Left lung (tissue), 10 donors: ENCODE results near the gene TEX51. TPM values are rescaled to one million over a fixed set of nuclear protein-coding genes. Genes with fewer than 3 reads are reported as not detected.

Experiments
- ATAC-seq: fragments of 200-7000 bp; cut with Tn5 transposase; one replicate; pipeline ENCODE4 v1.9.1; 2020; ENCODE audit warnings: moderate library complexity
- DNase-seq, 4 donors: peaks; one replicate each; pipeline ENCODE4 v3.0.0-alpha.2; 2013 to 2020
- H3K27ac ChIP-seq, 2 donors: fragments of 200-600 bp; sonication (generic) in 1 of 2; one replicate each; pipeline versions ENCODE4 v1.5.0 to v1.8.0; 2020 to 2021
- H3K27me3 ChIP-seq, 2 donors: fragments of 200-600 bp; sonication (generic) in 1 of 2; one replicate each; pipeline versions ENCODE4 v1.5.0 to v1.8.0; 2020 to 2021
- H3K36me3 ChIP-seq, 2 donors: fragments of 200-600 bp; sonication (generic) in 1 of 2; one replicate each; pipeline versions ENCODE4 v1.5.0 to v1.8.0; 2020 to 2021
- H3K4me1 ChIP-seq, 2 donors: fragments of 200-600 bp; one replicate each; pipeline ENCODE4 v1.8.0; 2021
- H3K4me3 ChIP-seq, 2 donors: fragments of 200-600 bp; sonication (generic) in 1 of 2; one replicate each; pipeline versions ENCODE4 v1.5.0 to v1.8.0; 2020 to 2021; ENCODE audit warnings: mild to moderate bottlenecking in 1 of 2
- H3K9me3 ChIP-seq, 2 donors: fragments of 200-600 bp; sonication (generic) in 1 of 2; one replicate each; pipeline versions ENCODE4 v1.5.0 to v1.8.0; 2020 to 2021
- CTCF ChIP-seq, 2 donors: fragments of 200-600 bp; sonication (generic) in 1 of 2; IDR thresholded peaks; one replicate each; pipeline versions ENCODE4 v1.5.0 to v1.8.0; 2021; ENCODE audit warnings: antibody characterized with exemption in 2 of 2
- intact Hi-C, 2 donors: fragments of 100-400 bp; cut with DNase I; formaldehyde crosslinking; loops; one replicate each; pipeline versions ENCODE4 v1.11.2 to v1.14.2; 2022
- polyA plus RNA-seq, 6 donors: library from polyadenylated mRNA; unstranded; fragments of 120-200 nt; gene quantifications; one replicate each; pipeline ENCODE4 v1.2.1, GENCODE V29; 2013; ENCODE audit not compliant: insufficient read length in 6 of 6
- total RNA-seq, 2 donors: library from RNA; stranded (reverse); fragmentation: NEBNext Ultra II Directional; extraction: Animal tissue kit (Norgen Biotek cat#: 25700); gene quantifications; one replicate each; pipeline ENCODE4 v1.2.1, GENCODE V29; 2021
- donor health status: DM: no; HTN: yes; CAD: no.
- donor health status: DM: no; HTN: no; CAD: no.

Gene TEX51
- total and polyA plus RNA-seq, 8 donors: not detected

GRCh38 chr2:126911111-126911796 is 12.6 kb downstream of the TEX51 start:
- no peaks in the 10 kb centered on the region for H3K9me3 ChIP-seq
- intact Hi-C loops: no loop called here
- DNase-seq (peak in 1 of 4 donors; percentile 30), ATAC-seq (no peak)
- H3K27ac ChIP-seq: no peak overlapping the region
- TF ChIP-seq CTCF (IDR thresholded peaks at IDR 0.05): no peak
- no peaks in the 10 kb centered on the region for H3K36me3 ChIP-seq
- H3K4me3 ChIP-seq: no peak overlapping the region
- H3K27me3 ChIP-seq: peaks cover 0 to 12% of the 10 kb centered on the region in 2 donors
- no peaks in the 10 kb centered on the region for H3K4me1 ChIP-seq

- Histone ChIP-seq H3K9me3 (no peaks in the 10 kb centered on the region), H3K36me3 (no peaks in the 10 kb centered on the region), H3K27me3 (peaks cover 0 to 4% of the 10 kb centered on the region in 2 donors), H3K4me3 (no peak overlapping the region), H3K4me1 (no peaks in the 10 kb centered on the region), H3K27ac (no peak overlapping the region)
- no peak for ATAC-seq
- no peak for TF ChIP-seq CTCF (IDR thresholded peaks at IDR 0.05)
- DNase-seq: no peak
- intact Hi-C loops: no loop called here
Observed at GRCh38 chr2:126912201-126912600, 13.5 kb downstream of the TEX51 start.

GRCh38 chr2:126913329-126913728 is 14.6 kb downstream of the TEX51 start:
- ATAC-seq: no peak
- no peak for TF ChIP-seq CTCF (IDR thresholded peaks at IDR 0.05)

GRCh38 chr2:126913881-126914615 is 15.4 kb downstream of the TEX51 start:
- H3K27me3 ChIP-seq: no peaks in the 10 kb centered on the region
- H3K36me3 ChIP-seq: no peaks in the 10 kb centered on the region
- no peaks in the 10 kb centered on the region for H3K9me3 ChIP-seq
- H3K4me1 ChIP-seq: no peaks in the 10 kb centered on the region
- no peak overlapping the region for H3K4me3 ChIP-seq
- ATAC-seq (no peak), DNase-seq (no peak)
- no peak for TF ChIP-seq CTCF (IDR thresholded peaks at IDR 0.05)
- intact Hi-C loops: no loop called here
- H3K27ac ChIP-seq: no peak overlapping the region

More at GRCh38 chr2:126913329-126913728, 14.6 kb downstream of the TEX51 start:
- no peaks in the 10 kb centered on the region for H3K9me3 ChIP-seq
- no peak overlapping the region for H3K27ac ChIP-seq
- H3K27me3 ChIP-seq: peaks cover 0 to 4% of the 10 kb centered on the region in 2 donors
- no peak overlapping the region for H3K4me3 ChIP-seq
- intact Hi-C loops: no loop called here
- DNase-seq: no peak
- H3K4me1 ChIP-seq: no peaks in the 10 kb centered on the region
- no peaks in the 10 kb centered on the region for H3K36me3 ChIP-seq

- no peak for TF ChIP-seq CTCF (IDR thresholded peaks at IDR 0.05)
- no peak for ATAC-seq
- H3K4me3 ChIP-seq: no peak overlapping the region
- no peaks in the 10 kb centered on the region for H3K27me3 ChIP-seq
- no peak for DNase-seq
- intact Hi-C loops: no loop called here
- no peaks in the 10 kb centered on the region for H3K36me3 ChIP-seq
- no peaks in the 10 kb centered on the region for H3K9me3 ChIP-seq
- no peaks in the 10 kb centered on the region for H3K4me1 ChIP-seq
- no peak overlapping the region for H3K27ac ChIP-seq
Observed at GRCh38 chr2:126914811-126915500, 16.3 kb downstream of the TEX51 start.
